Activated T-cell treated with anti-CD3 and anti-CD28 coated beads for 4 hours (primary cell): ENCODE measurements around the gene ACIN1.

ENCODE experiments used
- DNase-seq: peaks from one replicate; pipeline ENCODE4 v3.0.0-alpha.2; 2020

ACIN1 gene

GRCh38 chr14:23056956-23057756 lies 37.8 kb downstream of the ACIN1 start, which contains the start of gene CDH24:
Gene CDH24 (minus strand): TSS chr14:23057520. CDS start chr14:23055733, 1,787 bp downstream.
- peak; percentile 63 for DNase-seq

GRCh38 chr14:23056145-23056955 lies 38.6 kb downstream of the ACIN1 start:
- DNase-seq = peak; percentile 62

GRCh38 chr14:23055621-23056144 lies 39.3 kb downstream of the ACIN1 start:
- DNase-seq = no peak

GRCh38 chr14:23055147-23055550 lies 39.8 kb downstream of the ACIN1 start:
- DNase-seq = no peak

GRCh38 chr14:23054000-23054811 lies 40.7 kb downstream of the ACIN1 start:
- DNase-seq = no peak

GRCh38 chr14:23053426-23053825 lies 41.5 kb downstream of the ACIN1 start:
- DNase-seq = no peak

- DNase-seq = no peak
Observed at GRCh38 chr14:23052671-23053070, 42.3 kb downstream of the ACIN1 start.

- no peak for DNase-seq
Observed at GRCh38 chr14:23052182-23052623, 42.7 kb downstream of the ACIN1 start.

- no peak for DNase-seq
Observed at GRCh38 chr14:23051141-23052057, 43.5 kb downstream of the ACIN1 start.

- no peak for DNase-seq
Observed at GRCh38 chr14:23049011-23049410, 45.9 kb downstream of the ACIN1 start.

- no peak for DNase-seq
Observed at GRCh38 chr14:23047751-23048693, 46.9 kb downstream of the ACIN1 start.

GRCh38 chr14:23047034-23047634 lies 47.8 kb downstream of the ACIN1 start:
- DNase-seq = no peak

GRCh38 chr14:23045419-23046357 lies 49.2 kb downstream of the ACIN1 start:
- DNase-seq = no peak

- no peak for DNase-seq
Observed at GRCh38 chr14:23044840-23045239, 50.1 kb downstream of the ACIN1 start.

- no peak for DNase-seq
Observed at GRCh38 chr14:23043754-23044153, 51.2 kb downstream of the ACIN1 start.

- no peak for DNase-seq
Observed at GRCh38 chr14:23043145-23043544, 51.8 kb downstream of the ACIN1 start.

- DNase-seq = no peak
Observed at GRCh38 chr14:23042162-23042965, 52.6 kb downstream of the ACIN1 start, which contains the start of gene PSMB11. Gene PSMB11 (plus strand): TSS chr14:23042212. CDS start chr14:23042226, 14 bp downstream.

GRCh38 chr14:23041729-23042128 lies 53.2 kb downstream of the ACIN1 start:
- no peak for DNase-seq
